ENCODE measurements around the gene EGFLAM. TPM values are rescaled to one million over a fixed set of nuclear protein-coding genes. Genes with fewer than 3 reads are reported as not detected.

Gene EGFLAM
- total and polyA plus RNA-seq, 9 of the 15 experiments (the other 6 are each of a cell fraction or from before 2014, with no cell fraction given) = 0.09 to 2.5 (median 1.0) TPM

GRCh38 chr5:38339446-38339845 lies 81.1 kb downstream of the EGFLAM start:
- ChIA-PET CTCF (ENCODE audit: low intra/inter-chr PET ratio) (no interaction called here), POLR2A (interaction anchor here (0.7 kb wide), 1 partner anchor 67 kb away, joined by 3 read pairs; no protein-coding TSS in a partner anchor)
- no peaks in the 10 kb centered on the region for H3K9me1 ChIP-seq (ENCODE audit: control insufficient read depth, insufficient read depth, low read length)
- no peak overlapping the region for H3K27ac ChIP-seq (ENCODE audit: extremely low read depth, low read depth, low read length)
- ATAC-seq (no peak), DNase-seq (ENCODE audit: extremely low read depth in 1 of 4, low spot score in 3 of 4) (no peak), FAIRE-seq (no peak)
- no peak overlapping the region for H3K9ac ChIP-seq (ENCODE audit: insufficient read depth in 1 of 2, low read depth in 2 of 2, low read length in 2 of 2)
- no peak overlapping the region for H3K4me2 ChIP-seq (ENCODE audit: insufficient read depth, low read length)
- H4K20me1 ChIP-seq (replicated peaks; ENCODE audit: control insufficient read depth, insufficient read depth, low read length) = no peaks in the 10 kb centered on the region
- no peaks in the 10 kb centered on the region for H3K79me2 ChIP-seq (ENCODE audit: control insufficient read depth, insufficient read depth, low read length)
- H3K36me3 ChIP-seq (ENCODE audit: control insufficient read depth, insufficient read depth, low read length) = no peaks in the 10 kb centered on the region
- no peaks in the 10 kb centered on the region for H3K9me3 ChIP-seq (replicated peaks; ENCODE audit: control insufficient read depth, insufficient read depth, low read depth, low read length)
- no peaks in the 10 kb centered on the region; a peak in 1 of 5 replicates for H3K4me1 ChIP-seq (replicated peaks in 1 of 2; ENCODE audit: control insufficient read depth in 2 of 2, insufficient read depth in 2 of 2, low read length in 2 of 2)
- TF ChIP-seq NR0B1 (IDR thresholded peaks at IDR 0.05; ENCODE audit: partially characterized antibody) = no peak
- TF ChIP-seq ZNF384 (IDR thresholded peaks at IDR 0.05; ENCODE audit: low read depth, low read length) = no peak
- no peak for TF ChIP-seq KLF13 (tag; IDR thresholded peaks at IDR 0.05; ENCODE audit: borderline replicate concordance, low read depth)
- no peak for TF ChIP-seq FOXM1 (IDR thresholded peaks at IDR 0.05; ENCODE audit: low read depth)
- no peak for TF ChIP-seq FOXM1 (CRISPR knock-in tag; IDR thresholded peaks at IDR 0.05; ENCODE audit: low read depth)
- TF ChIP-seq SIX5 (IDR thresholded peaks at IDR 0.05; ENCODE audit: borderline replicate concordance in 1 of 2, insufficient read depth in 1 of 2, low read depth in 1 of 2, low read length in 2 of 2) = no peak
- TF ChIP-seq C11orf30 (IDR thresholded peaks at IDR 0.05; ENCODE audit: low read depth) = no peak
- no peak for TF ChIP-seq ZNF407 (IDR thresholded peaks at IDR 0.05; ENCODE audit: low read depth)
- 2% methylated on average over 3 of the region's 3 CpGs for WGBS (ENCODE audit: insufficient coverage, low coverage, missing lambda C conversion rate)
- H3K27me3 ChIP-seq (ENCODE audit: control insufficient read depth in 2 of 2, insufficient read depth in 2 of 2, low read length in 2 of 2) = peaks cover 0 to 11% of the 10 kb centered on the region in 2 experiments; a peak in 2 of 5 replicates
- no TSS peak for BruUV-seq (replicated peaks)
- no peak overlapping the region for H3K4me3 ChIP-seq
- H2AFZ ChIP-seq (ENCODE audit: low read depth, low read length) = no peak overlapping the region
- intact Hi-C loops (cut with micrococcal nuclease) (no loop called here), in situ Hi-C loops (cut with MboI) (no loop called here)

Data from K562 (cell line).